HG03439 (cell line): Measurements from ENCODE around the gene SLC33A1.
A peak's percentile ranks its signal among the peaks of the same experiment; 100 is the strongest.
"Not testable (repeated sequence)": the region's sequence is repeated elsewhere in the genome, so short reads cannot be mapped to it uniquely, and the experiment has no call there.

Experiments used
- ATAC-seq: cut with Tn5 transposase; IDR thresholded peaks from one replicate; pipeline ENCODE4 v1.9.1; 2021; ENCODE audit warnings: mild to moderate bottlenecking, moderate library complexity; ENCODE audit not compliant: unreplicated experiment

SLC33A1 gene

GRCh38 chr3:155862290-155862982 lies 8.2 kb upstream of the SLC33A1 start:
- ATAC-seq, result not testable (repeated sequence)

GRCh38 chr3:155861476-155862183 lies 7.4 kb upstream of the SLC33A1 start:
- ATAC-seq, result no peak

- not testable (repeated sequence) for ATAC-seq
Observed at GRCh38 chr3:155860424-155860823, 6.2 kb upstream of the SLC33A1 start.

- no peak for ATAC-seq
Observed at GRCh38 chr3:155859859-155860258, 5.6 kb upstream of the SLC33A1 start.

- peak; percentile 13 for ATAC-seq
Observed at GRCh38 chr3:155853214-155854140, 750 bp downstream of the SLC33A1 start.

GRCh38 chr3:155852341-155852740 lies 1.9 kb downstream of the SLC33A1 start:
- ATAC-seq, result no peak

DNA sequence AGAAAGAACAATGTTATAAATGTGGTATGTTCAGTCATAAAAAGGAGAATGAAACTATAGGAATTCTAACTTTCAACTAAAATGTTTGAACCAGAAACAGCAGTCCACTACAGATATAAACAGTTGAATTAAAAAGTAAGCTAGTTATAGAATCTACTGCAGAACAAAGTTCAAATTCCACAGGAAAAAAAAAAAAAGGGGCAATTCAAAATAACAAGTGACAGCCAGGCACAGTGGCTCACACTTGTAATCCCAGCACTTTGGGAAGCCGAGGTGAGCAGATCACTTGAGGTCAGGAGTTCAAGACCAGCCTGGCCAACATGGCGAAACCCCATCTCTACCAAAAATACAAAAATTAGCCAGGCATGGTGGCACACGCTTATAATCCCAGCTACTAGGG lies 4.8 kb downstream of the SLC33A1 start:
- ATAC-seq, result not testable (repeated sequence)

- no peak for ATAC-seq
Observed at GRCh38 chr3:155847993-155848392, 6.2 kb downstream of the SLC33A1 start.

DNA sequence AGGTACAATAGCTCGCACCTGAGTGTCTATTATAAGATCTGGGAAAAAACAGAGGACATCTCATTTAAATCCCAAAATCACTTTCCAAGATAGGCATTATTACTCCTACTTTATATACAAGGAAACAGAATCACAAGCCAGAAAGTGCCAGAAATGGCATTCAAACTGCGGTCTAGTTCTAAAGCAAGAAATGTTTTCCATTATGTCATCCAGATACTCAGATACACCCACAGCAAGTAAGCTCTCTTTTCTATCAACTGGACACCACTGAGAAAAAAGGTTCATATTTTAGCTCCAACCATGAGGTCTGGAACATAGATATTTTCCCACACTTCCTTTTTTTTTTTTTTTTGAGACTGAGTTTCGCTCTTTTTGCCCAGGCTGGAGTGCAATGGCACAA lies 8.1 kb downstream of the SLC33A1 start:
- no peak for ATAC-seq

- no peak for ATAC-seq
Observed at GRCh38 chr3:155843569-155843968, 10.7 kb downstream of the SLC33A1 start.

GRCh38 chr3:155835341-155836071 lies 18.7 kb downstream of the SLC33A1 start:
- ATAC-seq, result no peak

DNA sequence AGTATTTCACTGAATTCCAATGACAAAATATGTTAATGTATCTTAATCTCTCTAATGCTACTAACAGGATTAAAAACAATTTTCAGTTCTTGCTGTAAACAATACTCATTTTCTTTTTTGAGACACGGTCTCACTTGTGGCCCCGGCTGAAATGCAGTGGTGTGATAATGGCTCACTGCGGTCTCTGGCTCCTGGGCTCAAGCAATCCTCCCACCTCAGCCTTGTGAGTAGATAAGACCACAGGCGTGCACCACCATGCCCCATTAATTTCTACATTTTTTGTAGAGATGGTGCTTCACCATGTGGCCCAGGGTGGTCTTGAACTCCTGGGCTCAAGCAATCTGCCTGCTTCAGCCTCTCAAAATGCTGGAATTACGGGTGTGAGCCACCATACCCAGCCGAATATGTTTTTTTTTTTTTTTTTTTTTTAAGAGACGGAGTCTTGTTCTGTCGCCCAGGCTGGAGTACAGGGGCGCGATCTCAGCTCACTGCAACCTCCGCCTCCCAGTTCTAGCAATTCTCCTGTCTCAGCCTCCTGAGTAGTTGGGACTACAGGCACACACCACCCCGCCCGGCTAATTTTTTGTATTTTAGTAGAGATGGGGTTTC lies 25.6 kb downstream of the SLC33A1 start:
- ATAC-seq, result not testable (repeated sequence)

DNA sequence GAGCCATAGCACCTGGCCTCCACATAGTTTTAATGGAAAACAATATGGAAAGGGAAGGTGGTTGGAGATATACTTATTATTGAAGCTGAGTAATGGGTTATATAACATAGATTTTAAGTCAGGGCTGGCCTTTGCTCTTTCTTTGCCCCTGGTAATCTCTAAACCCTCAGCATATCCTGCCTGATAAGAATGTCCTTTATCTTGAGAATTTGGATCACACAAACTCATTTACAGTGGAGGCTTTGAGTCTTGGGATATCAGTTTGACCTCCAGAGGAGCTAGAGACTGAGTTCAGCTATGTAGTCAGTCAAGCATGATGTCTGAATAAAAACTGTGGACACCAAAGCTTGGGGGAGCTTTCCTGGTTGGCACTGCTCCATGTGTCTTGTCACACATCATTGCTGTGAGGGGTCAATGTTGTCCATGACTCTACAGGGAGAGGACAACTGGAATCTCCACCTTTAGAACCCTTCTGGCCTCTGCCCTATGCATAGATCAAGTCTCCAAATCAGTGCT lies 39.1 kb downstream of the SLC33A1 start:
- no peak for ATAC-seq

- ATAC-seq, result not testable (repeated sequence)
Observed at GRCh38 chr3:155813224-155813623, 41.0 kb downstream of the SLC33A1 start.

- ATAC-seq, result no peak
Observed at GRCh38 chr3:155809181-155809580, 45.0 kb downstream of the SLC33A1 start.

- no peak for ATAC-seq
Observed at GRCh38 chr3:155807823-155808222, 46.4 kb downstream of the SLC33A1 start.

- peak; percentile 97 for ATAC-seq
Observed at GRCh38 chr3:155805802-155806618, 48.2 kb downstream of the SLC33A1 start, which contains the start of gene C3orf33. Gene C3orf33 (minus strand): TSS chr3:155806278. CDS start chr3:155806252, 26 bp downstream.

- ATAC-seq, result peak; percentile 17
Observed at GRCh38 chr3:155805204-155805801, 48.9 kb downstream of the SLC33A1 start.

GRCh38 chr3:155804323-155804722 lies 49.9 kb downstream of the SLC33A1 start:
- ATAC-seq, result no peak
